ENCODE data around the gene EPHB3.

Gene EPHB3

GRCh38 chr3:184546252-184546651 lies 15.3 kb upstream of the EPHB3 start:
- Histone ChIP-seq H3K36me3 (ENCODE audit: insufficient read depth, low read length) (no peaks in the 10 kb centered on the region), H3K9ac (ENCODE audit: low read depth, low read length) (no peak overlapping the region), H3K27me3 (ENCODE audit: control insufficient read depth, insufficient read depth, low read length) (peaks cover 55% of the 10 kb centered on the region), H3K9me3 (replicated peaks; ENCODE audit: low read length) (no peaks in the 10 kb centered on the region), H3K4me3 (ENCODE audit: low read length) (no peak overlapping the region), H3K4me1 (ENCODE audit: control insufficient read depth, insufficient read depth, low read length) (no peaks in the 10 kb centered on the region), H3K4me2 (ENCODE audit: low read length) (no peak overlapping the region)

GRCh38 chr3:184549796-184550577 lies 11.6 kb upstream of the EPHB3 start:
- no peaks in the 10 kb centered on the region for H3K36me3 ChIP-seq (ENCODE audit: insufficient read depth, low read length)
- no peak overlapping the region for H3K4me3 ChIP-seq (ENCODE audit: low read length)
- H3K4me2 ChIP-seq (ENCODE audit: low read length) = no peak overlapping the region

GRCh38 chr3:184551103-184551502 lies 10.5 kb upstream of the EPHB3 start:
- Histone ChIP-seq H3K9me3 (replicated peaks; ENCODE audit: low read length) (no peaks in the 10 kb centered on the region), H3K4me3 (ENCODE audit: low read length) (no peak overlapping the region), H3K9ac (ENCODE audit: low read depth, low read length) (no peak overlapping the region), H3K4me1 (ENCODE audit: control insufficient read depth, insufficient read depth, low read length) (no peaks in the 10 kb centered on the region), H3K36me3 (ENCODE audit: insufficient read depth, low read length) (no peaks in the 10 kb centered on the region), H3K4me2 (ENCODE audit: low read length) (no peak overlapping the region), H3K27me3 (ENCODE audit: control insufficient read depth, insufficient read depth, low read length) (peaks cover 58% of the 10 kb centered on the region)

More at GRCh38 chr3:184549796-184550577, 11.6 kb upstream of the EPHB3 start:
- Histone ChIP-seq H3K27me3 (ENCODE audit: control insufficient read depth, insufficient read depth, low read length) (peaks cover 55% of the 10 kb centered on the region), H3K9ac (ENCODE audit: low read depth, low read length) (no peak overlapping the region), H3K4me1 (ENCODE audit: control insufficient read depth, insufficient read depth, low read length) (no peaks in the 10 kb centered on the region), H3K9me3 (replicated peaks; ENCODE audit: low read length) (no peaks in the 10 kb centered on the region)

- no peaks in the 10 kb centered on the region for H3K4me1 ChIP-seq (ENCODE audit: control insufficient read depth, insufficient read depth, low read length)
- H3K36me3 ChIP-seq (ENCODE audit: insufficient read depth, low read length) = no peaks in the 10 kb centered on the region
- H3K9ac ChIP-seq (ENCODE audit: low read depth, low read length) = no peak overlapping the region
- no peaks in the 10 kb centered on the region for H3K9me3 ChIP-seq (replicated peaks; ENCODE audit: low read length)
- H3K4me3 ChIP-seq (ENCODE audit: low read length) = no peak overlapping the region
- H3K27me3 ChIP-seq (ENCODE audit: control insufficient read depth, insufficient read depth, low read length) = peaks cover 61% of the 10 kb centered on the region
- H3K4me2 ChIP-seq (ENCODE audit: low read length) = no peak overlapping the region
Measured at GRCh38 chr3:184551614-184552256, 9.8 kb upstream of the EPHB3 start.

- Histone ChIP-seq H3K27me3 (ENCODE audit: control insufficient read depth, insufficient read depth, low read length) (peaks cover 67% of the 10 kb centered on the region), H3K9me3 (replicated peaks; ENCODE audit: low read length) (no peaks in the 10 kb centered on the region), H3K4me1 (ENCODE audit: control insufficient read depth, insufficient read depth, low read length) (no peaks in the 10 kb centered on the region), H3K4me2 (ENCODE audit: low read length) (no peak overlapping the region), H3K4me3 (ENCODE audit: low read length) (no peak overlapping the region), H3K9ac (ENCODE audit: low read depth, low read length) (no peak overlapping the region), H3K36me3 (ENCODE audit: insufficient read depth, low read length) (no peaks in the 10 kb centered on the region)
Measured at GRCh38 chr3:184552296-184552695, 9.3 kb upstream of the EPHB3 start.

GRCh38 chr3:184552863-184553262 lies 8.7 kb upstream of the EPHB3 start:
- Histone ChIP-seq H3K27me3 (ENCODE audit: control insufficient read depth, insufficient read depth, low read length) (peaks cover 71% of the 10 kb centered on the region), H3K4me1 (ENCODE audit: control insufficient read depth, insufficient read depth, low read length) (no peaks in the 10 kb centered on the region), H3K4me2 (ENCODE audit: low read length) (no peak overlapping the region), H3K4me3 (ENCODE audit: low read length) (no peak overlapping the region), H3K9ac (ENCODE audit: low read depth, low read length) (no peak overlapping the region), H3K36me3 (ENCODE audit: insufficient read depth, low read length) (no peaks in the 10 kb centered on the region), H3K9me3 (replicated peaks; ENCODE audit: low read length) (no peaks in the 10 kb centered on the region)

- no peak overlapping the region for H3K9ac ChIP-seq (ENCODE audit: low read depth, low read length)
- no peaks in the 10 kb centered on the region for H3K4me1 ChIP-seq (ENCODE audit: control insufficient read depth, insufficient read depth, low read length)
- H3K36me3 ChIP-seq (ENCODE audit: insufficient read depth, low read length) = no peaks in the 10 kb centered on the region
- H3K4me3 ChIP-seq (ENCODE audit: low read length) = no peak overlapping the region
- H3K4me2 ChIP-seq (ENCODE audit: low read length) = no peak overlapping the region
- no peaks in the 10 kb centered on the region for H3K9me3 ChIP-seq (replicated peaks; ENCODE audit: low read length)
- H3K27me3 ChIP-seq (ENCODE audit: control insufficient read depth, insufficient read depth, low read length) = peaks cover 75% of the 10 kb centered on the region
Measured at GRCh38 chr3:184553385-184553784, 8.2 kb upstream of the EPHB3 start.

GRCh38 chr3:184554461-184554860 lies 7.1 kb upstream of the EPHB3 start:
- no peaks in the 10 kb centered on the region for H3K36me3 ChIP-seq (ENCODE audit: insufficient read depth, low read length)
- no peaks in the 10 kb centered on the region for H3K9me3 ChIP-seq (replicated peaks; ENCODE audit: low read length)
- H3K27me3 ChIP-seq (ENCODE audit: control insufficient read depth, insufficient read depth, low read length) = peaks cover 80% of the 10 kb centered on the region
- H3K9ac ChIP-seq (ENCODE audit: low read depth, low read length) = no peak overlapping the region
- no peak overlapping the region for H3K4me3 ChIP-seq (ENCODE audit: low read length)
- no peaks in the 10 kb centered on the region for H3K4me1 ChIP-seq (ENCODE audit: control insufficient read depth, insufficient read depth, low read length)
- no peak overlapping the region for H3K4me2 ChIP-seq (ENCODE audit: low read length)

- Histone ChIP-seq H3K9ac (ENCODE audit: low read depth, low read length) (no peak overlapping the region), H3K27me3 (ENCODE audit: control insufficient read depth, insufficient read depth, low read length) (peaks cover 70% of the 10 kb centered on the region), H3K36me3 (ENCODE audit: insufficient read depth, low read length) (no peaks in the 10 kb centered on the region), H3K4me1 (ENCODE audit: control insufficient read depth, insufficient read depth, low read length) (peaks cover 7% of the 10 kb centered on the region), H3K9me3 (replicated peaks; ENCODE audit: low read length) (no peaks in the 10 kb centered on the region), H3K4me3 (ENCODE audit: low read length) (no peak overlapping the region), H3K4me2 (ENCODE audit: low read length) (no peak overlapping the region)
Measured at GRCh38 chr3:184556582-184557347, 4.8 kb upstream of the EPHB3 start.

- Histone ChIP-seq H3K4me3 (ENCODE audit: low read length) (no peak overlapping the region), H3K4me2 (ENCODE audit: low read length) (no peak overlapping the region), H3K4me1 (ENCODE audit: control insufficient read depth, insufficient read depth, low read length) (peaks cover 7% of the 10 kb centered on the region), H3K9ac (ENCODE audit: low read depth, low read length) (no peak overlapping the region), H3K36me3 (ENCODE audit: insufficient read depth, low read length) (no peaks in the 10 kb centered on the region), H3K27me3 (ENCODE audit: control insufficient read depth, insufficient read depth, low read length) (peaks cover 63% of the 10 kb centered on the region), H3K9me3 (replicated peaks; ENCODE audit: low read length) (no peaks in the 10 kb centered on the region)
Measured at GRCh38 chr3:184557348-184557950, 4.1 kb upstream of the EPHB3 start.

- H3K9ac ChIP-seq (ENCODE audit: low read depth, low read length) = no peak overlapping the region
- H3K4me3 ChIP-seq (ENCODE audit: low read length) = no peak overlapping the region
- H3K9me3 ChIP-seq (replicated peaks; ENCODE audit: low read length) = no peaks in the 10 kb centered on the region
- peaks cover 7% of the 10 kb centered on the region for H3K4me1 ChIP-seq (ENCODE audit: control insufficient read depth, insufficient read depth, low read length)
- no peak overlapping the region for H3K4me2 ChIP-seq (ENCODE audit: low read length)
- no peaks in the 10 kb centered on the region for H3K36me3 ChIP-seq (ENCODE audit: insufficient read depth, low read length)
- H3K27me3 ChIP-seq (ENCODE audit: control insufficient read depth, insufficient read depth, low read length) = peaks cover 52% of the 10 kb centered on the region
Measured at GRCh38 chr3:184558726-184559125, 2.9 kb upstream of the EPHB3 start.
